Measurements from ENCODE around the gene B4GALT7.

Gene B4GALT7

DNA sequence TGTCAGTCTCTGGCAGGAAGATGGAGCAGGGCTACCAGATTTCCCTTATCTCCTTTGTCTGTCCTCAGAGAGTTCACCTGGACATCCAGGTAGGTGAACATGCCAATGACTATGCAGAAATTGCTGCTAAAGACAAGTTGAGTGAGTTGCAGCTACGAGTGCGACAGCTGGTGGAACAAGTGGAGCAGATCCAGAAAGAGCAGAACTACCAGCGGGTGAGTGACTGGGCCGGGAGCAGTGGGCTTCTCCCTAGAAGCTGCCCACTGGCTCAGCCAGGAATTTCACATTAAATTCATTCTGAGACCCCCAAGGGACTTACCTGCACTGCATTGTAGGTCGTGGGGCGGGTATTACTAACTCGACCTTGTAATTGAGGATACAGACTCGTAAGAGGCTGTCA is 5.9 kb upstream of the B4GALT7 start:
- peak; percentile 7 for DNase-seq

DNA sequence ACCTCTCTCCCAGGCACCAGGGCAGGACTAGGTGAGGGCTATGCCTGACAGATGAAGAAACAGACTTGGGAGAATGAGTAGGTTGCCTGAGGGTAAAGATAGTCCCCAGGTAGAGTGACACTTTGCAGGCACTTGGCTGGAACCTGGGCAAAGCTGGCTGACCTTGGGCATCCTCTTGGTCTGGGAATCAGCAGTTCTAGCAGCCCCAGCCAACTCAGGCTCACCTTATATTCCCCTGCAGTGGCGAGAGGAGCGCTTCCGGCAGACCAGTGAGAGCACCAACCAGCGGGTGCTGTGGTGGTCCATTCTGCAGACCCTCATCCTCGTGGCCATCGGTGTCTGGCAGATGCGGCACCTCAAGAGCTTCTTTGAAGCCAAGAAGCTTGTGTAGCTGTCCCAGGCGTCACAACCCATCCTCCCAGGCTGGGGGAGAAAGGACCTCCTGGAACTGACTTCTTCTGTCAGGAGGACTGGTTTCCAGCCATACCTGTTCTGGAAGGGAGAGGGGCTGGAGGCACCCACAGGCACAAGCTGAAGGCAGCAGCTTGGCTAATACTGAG is 4.8 kb upstream of the B4GALT7 start:
- DNase-seq: no peak

DNA sequence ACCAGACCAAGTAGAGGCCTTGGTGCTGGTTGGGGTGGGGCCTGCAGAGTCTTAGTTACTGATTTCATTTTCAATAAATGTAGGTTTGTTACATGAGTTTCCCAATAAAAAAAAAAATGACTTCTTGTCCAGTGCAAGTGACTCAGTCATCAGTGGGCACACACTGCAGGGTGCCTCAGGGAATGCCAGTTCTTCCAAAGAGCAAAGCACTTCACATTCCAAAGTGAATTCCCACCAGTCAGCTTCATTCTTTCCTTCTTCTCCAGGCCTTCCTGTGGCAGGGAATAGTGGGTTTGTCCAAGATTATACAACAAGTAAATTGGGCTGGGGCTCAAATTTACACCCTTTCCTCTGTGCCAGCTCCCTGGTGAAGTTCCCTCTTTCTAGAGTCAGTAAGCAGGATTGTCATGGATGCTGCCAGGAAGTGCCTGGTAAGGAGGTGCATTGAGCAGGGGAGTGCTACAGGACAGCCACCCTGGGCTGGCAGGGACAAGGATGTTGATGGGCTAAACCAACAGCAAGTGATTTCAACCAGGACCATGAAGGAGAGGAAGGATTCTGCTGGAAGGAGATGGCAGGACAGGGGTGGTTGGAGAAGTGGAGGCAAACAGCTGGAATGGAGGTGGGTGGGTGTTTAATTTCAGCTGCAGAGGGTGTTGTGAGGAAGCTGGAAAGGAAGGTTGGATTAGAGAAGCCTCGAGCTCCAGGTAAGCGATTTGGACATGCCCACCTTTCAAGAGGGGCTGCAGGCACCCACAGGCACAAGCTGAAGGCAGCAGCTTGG is 3.7 kb upstream of the B4GALT7 start:
- peak; percentile 29 for DNase-seq

DNA sequence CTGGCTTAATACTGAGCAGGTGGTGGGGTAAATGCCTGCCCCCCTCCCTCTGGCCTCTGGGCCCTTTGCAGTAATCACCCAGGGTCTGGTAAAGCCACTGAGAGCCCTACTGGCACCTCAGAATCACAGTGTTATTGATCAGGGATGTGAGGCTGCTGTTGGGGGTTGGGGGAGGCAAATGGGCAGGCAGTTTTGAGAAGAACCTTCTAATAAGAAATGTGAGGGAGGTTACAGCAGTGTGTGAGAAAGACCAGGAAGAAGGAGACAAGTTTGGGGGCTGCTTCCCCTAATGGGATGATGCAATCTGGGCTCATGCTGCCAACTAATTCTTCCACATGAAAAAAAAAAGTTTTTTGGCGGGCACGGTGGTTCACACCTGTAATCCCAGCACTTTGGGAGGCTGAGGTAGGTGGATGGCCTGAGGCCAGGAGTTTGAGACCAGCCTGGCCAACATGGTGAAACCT is 3.1 kb upstream of the B4GALT7 start:
- peak; percentile 18 for DNase-seq

DNA sequence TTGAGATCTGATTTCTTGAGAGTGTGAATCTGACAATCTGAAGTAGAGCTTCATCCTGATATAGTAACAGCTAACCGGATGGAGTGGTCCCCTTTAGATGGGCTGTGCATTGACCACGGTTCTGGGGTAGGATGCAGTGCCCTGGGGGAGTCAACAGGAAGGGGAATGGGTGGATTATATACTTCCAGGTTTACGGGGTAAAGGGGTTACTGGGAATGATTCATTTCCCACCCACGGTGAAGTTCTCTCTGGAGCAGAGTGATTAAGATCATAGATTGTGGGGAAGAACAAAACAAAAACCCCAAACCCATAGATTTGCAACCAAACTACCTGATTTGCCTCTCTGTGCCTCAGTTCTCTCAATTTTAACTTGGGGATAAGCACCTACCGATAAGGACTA is 1.5 kb upstream of the B4GALT7 start:
- no peak for DNase-seq

DNA sequence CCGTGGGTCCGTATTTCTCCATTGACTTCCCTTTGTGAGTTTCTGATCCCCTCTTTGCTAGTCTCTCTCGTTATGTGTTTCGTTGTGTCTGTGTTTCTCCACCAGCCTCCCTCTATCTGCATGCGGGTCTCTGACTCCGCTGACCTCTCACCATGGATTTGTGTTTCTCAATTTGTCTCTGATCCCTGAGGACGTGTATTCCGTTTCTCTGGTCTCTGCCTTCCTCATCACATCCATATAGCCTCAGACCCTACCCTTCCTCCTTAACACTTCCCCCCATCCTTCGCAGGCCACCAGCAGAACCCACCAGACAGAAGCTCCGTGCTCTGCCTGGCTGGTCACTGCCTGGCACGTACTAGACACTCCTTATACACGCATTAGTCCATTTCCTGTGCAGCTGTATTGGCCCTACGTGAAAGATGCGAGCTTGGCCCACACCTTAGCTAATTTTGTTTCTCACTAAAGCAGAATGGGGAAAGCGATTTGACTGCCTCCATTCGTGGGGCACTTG is 631 bp downstream of the B4GALT7 start:
- no peak for DNase-seq

DNA sequence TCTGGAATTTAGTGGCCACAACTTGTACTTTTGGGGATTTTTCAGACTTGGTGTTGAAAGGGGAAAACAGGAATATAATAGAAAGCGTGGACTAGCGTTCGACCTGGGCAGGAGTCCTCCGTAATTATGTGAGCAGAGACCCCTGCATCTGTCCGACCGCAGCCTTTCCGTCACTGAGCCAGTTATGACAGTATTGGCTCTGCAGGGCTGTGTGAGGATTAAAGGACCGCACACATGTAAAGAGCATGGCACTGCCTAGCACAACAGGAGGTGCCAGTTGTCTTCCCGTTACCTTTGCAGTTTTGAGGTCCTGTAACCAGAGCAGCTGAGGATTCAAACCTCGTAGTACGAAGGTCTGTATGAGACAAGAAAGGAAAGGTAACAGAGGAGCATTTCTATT is 1.2 kb downstream of the B4GALT7 start:
- no peak for DNase-seq

DNA sequence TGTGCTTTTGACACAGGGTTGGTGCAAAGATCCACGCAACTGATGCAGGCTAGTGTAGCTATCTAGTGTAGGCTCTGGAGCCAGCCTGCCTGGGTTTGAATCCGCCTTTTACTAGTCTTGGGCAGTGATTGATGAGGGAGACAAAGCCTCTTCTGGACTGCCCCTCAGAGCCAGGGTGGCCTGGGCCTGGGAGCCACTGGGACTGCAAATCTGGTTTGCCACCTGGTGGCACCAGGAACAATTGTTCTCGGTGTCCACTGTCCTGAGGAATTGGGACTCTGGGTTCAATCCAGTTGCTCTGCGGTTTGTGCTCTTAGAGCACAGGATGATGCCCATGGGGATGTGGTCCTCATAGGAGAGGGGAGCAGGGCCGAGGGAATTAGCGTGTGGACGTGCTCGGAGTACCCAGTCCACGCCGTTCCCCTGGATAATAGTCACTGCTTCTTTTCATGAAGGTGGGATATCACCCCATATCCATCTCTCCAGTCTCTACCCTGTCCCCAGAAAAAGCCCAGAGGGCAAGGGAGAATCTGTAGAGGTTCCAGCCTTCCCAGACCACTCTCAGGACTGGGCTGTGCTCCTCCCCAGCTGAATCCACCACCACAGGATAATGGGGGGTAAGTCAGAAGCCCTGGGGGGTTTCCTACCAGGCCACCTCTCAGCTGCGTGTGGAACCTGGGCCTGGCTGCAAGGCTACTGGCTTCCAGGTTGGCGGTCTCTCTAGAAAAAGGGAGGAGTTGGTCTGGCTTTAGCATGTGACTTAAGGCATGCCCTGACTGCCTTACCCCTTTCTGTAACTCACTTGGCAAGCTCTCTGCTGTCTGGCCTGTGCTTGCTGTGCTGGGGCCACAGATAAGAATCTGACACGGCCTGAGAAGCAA is 1.9 kb downstream of the B4GALT7 start:
- DNase-seq: no peak

DNA sequence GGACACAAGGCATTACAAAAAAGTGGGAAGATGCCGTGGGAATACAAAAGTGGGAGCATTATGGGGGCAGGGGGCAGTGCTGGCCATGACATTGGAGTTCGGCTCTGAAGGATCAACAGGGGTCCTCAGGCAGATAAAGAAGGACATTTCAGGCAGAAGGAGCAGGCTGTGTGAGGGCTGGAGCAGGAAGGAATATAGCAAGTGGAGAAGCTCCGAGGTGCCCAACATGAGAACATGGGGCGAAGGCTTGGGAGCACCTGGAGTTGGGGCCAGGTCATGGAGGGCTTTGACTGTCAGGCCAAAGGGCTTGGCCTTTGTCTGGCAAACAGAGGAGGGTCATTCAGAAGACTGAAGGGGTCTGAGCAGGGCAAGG is 2.5 kb downstream of the B4GALT7 start:
- no peak for DNase-seq

DNA sequence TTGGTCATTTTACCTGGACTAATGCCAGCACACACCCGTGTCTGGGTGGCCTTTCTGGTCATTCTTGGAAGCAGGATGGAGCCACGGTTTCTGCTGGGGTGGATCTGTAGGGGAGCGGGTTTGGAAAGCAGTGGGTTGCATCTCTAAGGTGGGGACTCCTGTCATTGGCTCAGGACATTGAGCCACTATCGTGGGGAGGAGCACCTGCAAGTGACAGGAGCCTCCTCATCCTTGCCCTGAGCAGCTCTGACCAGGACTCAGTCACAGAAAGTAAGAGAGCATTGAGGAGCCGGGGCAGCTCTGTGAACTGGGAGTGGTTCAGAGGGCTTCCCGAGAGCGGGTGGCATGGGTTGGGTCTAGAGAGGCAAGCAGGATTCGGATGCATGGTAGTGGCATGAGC is 3.7 kb downstream of the B4GALT7 start:
- no peak for DNase-seq

DNA sequence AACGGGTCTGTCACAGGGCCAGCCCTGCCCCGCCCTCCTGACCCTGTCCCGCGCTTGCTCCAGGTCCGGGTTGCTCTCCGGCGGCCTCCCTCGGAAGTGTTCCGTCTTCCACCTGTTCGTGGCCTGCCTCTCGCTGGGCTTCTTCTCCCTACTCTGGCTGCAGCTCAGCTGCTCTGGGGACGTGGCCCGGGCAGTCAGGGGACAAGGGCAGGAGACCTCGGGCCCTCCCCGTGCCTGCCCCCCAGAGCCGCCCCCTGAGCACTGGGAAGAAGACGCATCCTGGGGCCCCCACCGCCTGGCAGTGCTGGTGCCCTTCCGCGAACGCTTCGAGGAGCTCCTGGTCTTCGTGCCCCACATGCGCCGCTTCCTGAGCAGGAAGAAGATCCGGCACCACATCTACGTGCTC is 4.2 kb downstream of the B4GALT7 start:
- no peak for DNase-seq

DNA sequence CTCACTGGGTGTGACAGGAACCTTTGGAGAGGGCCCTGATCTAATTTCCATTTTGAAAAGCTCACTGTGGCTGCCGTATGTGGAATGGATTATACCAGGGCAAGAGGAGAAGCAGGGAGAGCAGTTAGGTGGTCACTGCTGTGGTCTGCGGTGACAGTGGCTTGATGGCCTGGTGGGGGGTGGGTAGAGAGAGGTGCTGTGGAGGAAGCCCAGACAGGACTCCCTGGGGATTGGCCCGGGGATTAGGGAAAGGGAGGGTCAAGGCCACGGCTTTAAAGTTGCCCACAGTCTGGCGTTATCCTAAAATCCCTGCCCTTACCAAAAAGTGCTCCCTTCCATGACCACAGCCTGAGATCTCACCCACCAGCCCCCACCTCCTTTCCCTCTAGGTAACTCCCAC is 4.7 kb downstream of the B4GALT7 start:
- no peak for DNase-seq

DNA sequence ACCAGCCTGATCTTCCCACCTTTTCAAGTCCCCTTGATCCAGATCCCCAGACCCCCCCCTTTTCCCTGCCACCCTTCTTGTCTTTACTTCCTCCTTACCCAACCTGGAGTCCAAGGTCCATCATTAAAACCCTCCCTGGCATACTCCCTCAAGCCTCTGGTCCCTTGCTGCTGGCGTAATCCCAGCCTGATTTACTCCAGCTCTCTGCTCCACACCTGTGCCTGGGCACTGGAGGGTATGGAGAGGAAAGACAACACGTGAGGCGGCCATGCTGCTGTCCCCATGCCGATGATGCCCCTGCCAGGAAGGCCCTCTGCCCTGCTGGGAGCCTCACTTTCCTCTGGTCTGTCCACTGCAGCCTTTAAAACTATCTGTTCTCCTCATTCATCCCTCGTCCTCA is 5.1 kb downstream of the B4GALT7 start:
- no peak for DNase-seq

DNA sequence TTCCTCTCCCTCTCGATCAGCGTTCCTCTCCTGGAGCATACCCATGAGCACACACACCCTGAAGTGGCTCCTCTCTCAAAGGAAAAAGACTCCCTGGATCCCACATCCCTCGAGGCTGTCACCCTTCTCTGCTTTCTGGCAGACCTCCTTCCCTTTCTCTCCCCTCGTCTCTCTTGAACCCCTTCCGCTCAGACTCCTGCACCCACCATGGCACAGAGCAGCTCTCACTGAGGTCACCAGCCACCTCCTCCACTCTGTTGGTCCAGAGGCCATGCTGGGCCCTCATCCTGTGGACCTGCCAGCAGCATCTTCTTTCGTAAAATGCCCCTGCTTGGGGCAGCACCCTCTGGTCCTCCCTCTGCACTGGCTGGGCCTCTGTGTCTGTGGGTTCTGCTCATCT is 5.7 kb downstream of the B4GALT7 start:
- no peak for DNase-seq

DNA sequence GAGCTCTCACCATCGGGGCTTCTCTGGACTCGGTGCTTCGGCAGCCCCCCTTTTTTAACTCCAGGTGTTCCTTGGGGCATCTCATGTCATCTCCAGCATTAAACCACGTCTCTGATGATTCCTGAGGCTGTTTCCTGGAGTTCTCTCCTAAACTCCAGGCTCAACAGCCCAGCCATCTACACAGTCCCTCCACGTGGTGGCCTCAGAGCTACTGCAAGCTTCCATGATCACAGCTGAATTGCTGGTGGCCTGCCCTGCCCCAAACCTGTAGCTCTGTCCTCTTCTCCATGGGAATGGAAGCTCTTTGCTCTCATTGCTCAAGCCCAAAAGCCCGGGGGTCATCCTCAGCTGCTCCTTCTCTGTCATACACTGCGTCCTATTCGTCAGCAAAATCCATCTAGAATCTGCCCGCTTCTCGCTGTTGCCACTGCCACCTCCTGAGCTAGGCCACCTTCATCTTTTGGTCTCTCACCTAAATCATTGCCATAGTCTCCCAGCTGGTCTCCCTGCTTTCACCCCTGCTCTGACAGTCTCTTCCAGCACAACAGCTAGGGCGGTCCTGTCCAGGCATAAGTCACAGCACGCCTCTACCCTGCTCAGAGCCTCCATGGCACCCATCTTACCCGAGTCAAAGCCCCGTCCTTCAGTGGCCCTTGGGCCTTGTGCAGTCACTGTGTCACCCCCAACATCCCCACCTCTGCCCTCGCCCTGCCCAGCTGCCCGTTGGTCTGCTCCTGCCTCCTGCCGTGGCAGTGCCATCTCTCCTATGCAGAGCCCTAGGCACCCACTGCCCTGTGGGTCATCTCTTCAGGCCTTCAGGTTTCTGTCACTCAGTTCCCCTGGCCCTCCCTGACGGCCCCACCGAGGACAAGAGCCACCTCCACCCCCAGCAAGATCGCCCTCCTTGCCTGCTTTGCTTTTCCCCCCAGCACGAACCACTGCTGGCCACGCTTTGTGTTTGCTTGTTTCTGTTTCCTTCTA is 6.4 kb downstream of the B4GALT7 start:
- DNase-seq: no peak

DNA sequence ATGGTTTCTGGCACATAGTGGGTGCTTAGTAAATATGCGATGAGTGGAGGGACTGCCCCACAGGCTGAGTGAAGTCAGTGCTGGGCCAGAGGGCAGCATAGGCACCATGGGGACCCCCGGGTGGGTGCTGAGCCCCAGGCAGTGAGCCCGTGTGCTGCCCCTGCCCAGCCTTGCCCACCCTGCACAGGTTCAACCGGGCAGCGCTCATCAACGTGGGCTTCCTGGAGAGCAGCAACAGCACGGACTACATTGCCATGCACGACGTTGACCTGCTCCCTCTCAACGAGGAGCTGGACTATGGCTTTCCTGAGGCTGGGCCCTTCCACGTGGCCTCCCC is 7.2 kb downstream of the B4GALT7 start:
- no peak for DNase-seq

DNA sequence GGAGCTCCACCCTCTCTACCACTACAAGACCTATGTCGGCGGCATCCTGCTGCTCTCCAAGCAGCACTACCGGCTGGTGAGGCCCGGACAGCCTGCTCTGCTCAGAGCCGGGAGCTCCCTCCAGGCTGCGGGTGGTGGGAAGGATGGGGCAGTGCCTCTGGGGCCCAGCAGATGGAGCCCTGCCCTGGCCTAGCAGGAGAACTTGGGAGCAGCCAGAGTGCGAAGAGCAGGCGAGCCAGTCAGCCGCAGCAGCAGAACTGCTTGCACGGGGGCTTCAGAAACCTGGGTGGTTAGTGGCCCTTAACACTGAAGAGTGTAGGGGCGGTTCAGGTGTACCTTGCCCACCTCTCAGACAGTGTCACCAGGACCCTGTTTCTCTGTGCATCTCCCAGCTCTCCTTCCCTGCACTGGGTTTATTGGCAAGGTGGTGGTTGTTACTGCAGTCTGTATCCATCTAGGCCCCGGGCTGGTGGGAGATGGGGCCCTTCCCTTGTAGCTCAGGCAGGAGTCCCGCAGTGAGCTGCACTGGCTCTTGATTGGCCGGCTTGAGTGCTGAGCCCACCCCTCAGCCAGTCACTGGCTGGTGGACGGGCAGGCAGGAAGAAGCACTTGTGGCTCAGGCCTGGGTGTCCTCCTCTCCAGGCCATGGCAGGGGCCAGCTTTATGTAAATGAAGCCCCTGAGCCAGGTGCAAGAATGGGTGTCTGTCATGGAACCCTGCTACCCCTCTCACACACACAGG is 7.7 kb downstream of the B4GALT7 start:
- peak; percentile 98 for DNase-seq

DNA sequence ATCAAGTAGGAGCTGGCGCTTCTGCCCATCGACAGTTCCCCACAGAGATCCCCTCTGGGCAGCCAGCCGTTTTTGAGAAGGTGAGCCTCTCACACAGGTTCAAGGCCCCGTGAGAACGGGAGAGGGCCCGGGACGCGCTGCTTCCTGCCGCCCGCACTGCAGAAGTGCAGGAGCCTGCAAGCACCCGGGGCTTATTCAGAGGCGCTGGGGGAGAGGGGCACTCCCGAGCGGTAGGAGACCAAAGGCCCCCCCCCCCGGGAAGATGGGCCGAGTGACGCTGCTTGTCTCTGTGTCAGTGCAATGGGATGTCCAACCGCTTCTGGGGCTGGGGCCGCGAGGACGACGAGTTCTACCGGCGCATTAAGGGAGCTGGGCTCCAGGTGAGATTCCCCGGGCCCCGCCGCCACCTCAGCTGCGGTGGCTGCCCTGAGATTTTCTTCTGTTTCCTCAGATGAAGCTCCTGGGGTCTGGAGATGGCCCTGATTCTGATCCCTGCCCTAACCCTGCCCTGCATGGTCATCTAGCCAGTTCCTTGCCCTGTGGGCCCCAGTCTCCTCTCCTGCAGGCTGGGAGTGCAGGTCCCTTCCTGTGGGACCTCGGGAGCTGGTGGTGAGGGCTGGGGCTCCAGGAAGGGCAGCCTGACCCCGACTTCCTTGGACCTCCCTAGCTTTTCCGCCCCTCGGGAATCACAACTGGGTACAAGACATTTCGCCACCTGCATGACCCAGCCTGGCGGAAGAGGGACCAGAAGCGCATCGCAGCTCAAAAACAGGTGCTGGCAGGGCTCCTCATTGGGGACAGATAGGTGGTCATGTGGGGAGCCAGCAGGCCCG is 8.5 kb downstream of the B4GALT7 start:
- DNase-seq: no peak

DNA sequence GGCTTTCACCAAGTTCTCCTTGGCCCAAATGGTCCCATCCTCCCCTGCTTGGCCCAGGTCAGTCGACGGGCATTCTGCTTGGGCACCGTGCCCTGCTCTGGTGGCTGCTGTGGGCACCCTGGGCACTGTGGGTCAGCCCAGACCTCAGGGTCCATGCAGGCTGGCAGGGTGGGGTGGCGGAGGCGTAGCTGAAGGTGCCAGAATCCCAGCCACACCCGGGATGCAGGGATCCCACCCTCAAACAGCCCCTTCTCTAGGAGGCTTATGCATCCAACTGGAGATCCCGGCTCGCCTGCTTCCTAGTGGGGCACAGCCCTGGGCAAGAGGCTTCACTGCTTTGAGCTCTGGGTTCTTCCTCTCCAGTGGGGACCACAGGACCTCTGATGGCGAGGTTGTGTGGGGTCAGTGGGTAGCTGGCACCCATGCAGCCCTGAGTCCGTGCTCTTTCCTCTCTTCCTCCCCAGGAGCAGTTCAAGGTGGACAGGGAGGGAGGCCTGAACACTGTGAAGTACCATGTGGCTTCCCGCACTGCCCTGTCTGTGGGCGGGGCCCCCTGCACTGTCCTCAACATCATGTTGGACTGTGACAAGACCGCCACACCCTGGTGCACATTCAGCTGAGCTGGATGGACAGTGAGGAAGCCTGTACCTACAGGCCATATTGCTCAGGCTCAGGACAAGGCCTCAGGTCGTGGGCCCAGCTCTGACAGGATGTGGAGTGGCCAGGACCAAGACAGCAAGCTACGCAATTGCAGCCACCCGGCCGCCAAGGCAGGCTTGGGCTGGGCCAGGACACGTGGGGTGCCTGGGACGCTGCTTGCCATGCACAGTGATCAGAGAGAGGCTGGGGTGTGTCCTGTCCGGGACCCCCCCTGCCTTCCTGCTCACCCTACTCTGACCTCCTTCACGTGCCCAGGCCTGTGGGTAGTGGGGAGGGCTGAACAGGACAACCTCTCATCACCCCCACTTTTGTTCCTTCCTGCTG is 9.4 kb downstream of the B4GALT7 start:
- no peak for DNase-seq
